GM12872 (cell line): Measurements from ENCODE around the gene JHY.

ENCODE experiments used
- CTCF ChIP-seq: IDR thresholded peaks from 3 replicates; pipeline ENCODE4 v1.5.1; 2011; ENCODE audit warnings: low read depth, mild to moderate bottlenecking, low read length, moderate library complexity; ENCODE audit not compliant: insufficient read depth

JHY gene

GRCh38 chr11:122895563-122895962 is 13.0 kb downstream of the JHY start:
- no peak for TF ChIP-seq CTCF

- TF ChIP-seq CTCF: no peak
These were observed 15.1 kb downstream of the JHY start for GRCh38 chr11:122897606-122898210.

GRCh38 chr11:122898799-122899198 is 16.2 kb downstream of the JHY start:
- TF ChIP-seq CTCF: no peak

GRCh38 chr11:122900587-122901202 is 18.1 kb downstream of the JHY start:
- no peak for TF ChIP-seq CTCF

GRCh38 chr11:122902951-122903350 is 20.4 kb downstream of the JHY start:
- TF ChIP-seq CTCF: no peak

- TF ChIP-seq CTCF: 0 out of 3 replicates have a peak, but pooled peaks have one; percentile 10
These were observed 28.2 kb downstream of the JHY start for GRCh38 chr11:122910775-122911174.

- TF ChIP-seq CTCF: no peak
These were observed 34.8 kb downstream of the JHY start for GRCh38 chr11:122917311-122917710.
